Hepatocyte (in vitro differentiated cells): ENCODE results near the gene KRT35. TPM values are rescaled to one million over a fixed set of nuclear protein-coding genes. Genes with fewer than 3 reads are reported as not detected.

Experiments used
- DNase-seq: peaks from one replicate; pipeline ENCODE4 v3.0.0-alpha.2; 2016; ENCODE audit warnings: low spot score
- H2AFZ ChIP-seq: fragments of 200-600 bp; sonication (generic); 2 replicates; pipeline ENCODE4 v1.6.0; 2016; ENCODE audit warnings: antibody characterized with exemption, mild to moderate bottlenecking
- H3K27ac ChIP-seq: fragments of 200-600 bp; sonication (generic); 2 replicates; pipeline ENCODE4 v1.5.1; 2016; ENCODE audit warnings: mild to moderate bottlenecking
- H3K27me3 ChIP-seq: fragments of 200-600 bp; sonication (generic); 2 replicates; pipeline ENCODE4 v1.6.1; 2016
- H3K36me3 ChIP-seq: fragments of 200-600 bp; sonication (generic); replicated peaks from 2 replicates; pipeline ENCODE4 v1.5.1; 2016; ENCODE audit warnings: low read depth; ENCODE audit not compliant: insufficient read depth
- H3K4me1 ChIP-seq: fragments of 200-600 bp; sonication (generic); 2 replicates; pipeline ENCODE4 v1.5.1; 2016; ENCODE audit warnings: mild to moderate bottlenecking, moderate library complexity; ENCODE audit not compliant: insufficient read depth
- H3K4me2 ChIP-seq: fragments of 200-600 bp; sonication (generic); 2 replicates; pipeline ENCODE4 v1.6.0; 2016
- H3K4me3 ChIP-seq: fragments of 200-600 bp; sonication (generic); 2 replicates; pipeline ENCODE4 v1.5.1; 2016; ENCODE audit warnings: mild to moderate bottlenecking
- H3K79me2 ChIP-seq: fragments of 200-600 bp; sonication (generic); 2 replicates; pipeline ENCODE4 v1.6.0; 2017; ENCODE audit warnings: mild to moderate bottlenecking
- H3K9me2 ChIP-seq: fragments of 200-600 bp; sonication (generic); replicated peaks from 2 replicates; pipeline ENCODE4 v1.6.0; 2017; ENCODE audit warnings: mild to moderate bottlenecking; ENCODE audit not compliant: insufficient read depth
- H3K9me3 ChIP-seq: fragments of 200-600 bp; sonication (generic); 2 replicates; pipeline ENCODE4 v1.5.1; 2016; ENCODE audit warnings: low read depth, mild to moderate bottlenecking
- H4K20me1 ChIP-seq: fragments of 200-600 bp; sonication (generic); 2 replicates; pipeline ENCODE4 v1.6.0; 2016; ENCODE audit warnings: mild to moderate bottlenecking; ENCODE audit not compliant: insufficient read depth, poor library complexity, severe bottlenecking
- EZH2 ChIP-seq: fragments of 200-600 bp; sonication (generic); IDR thresholded peaks from 2 replicates; pipeline ENCODE4 v1.6.1; 2016; ENCODE audit warnings: antibody characterized with exemption, mild to moderate bottlenecking, borderline replicate concordance
- EZH2phosphoT487 ChIP-seq: fragments of 200-600 bp; sonication (generic); IDR thresholded peaks from one replicate; pipeline ENCODE4 v1.6.1; 2018; ENCODE audit warnings: antibody characterized with exemption, mild to moderate bottlenecking, low read depth, moderate library complexity; ENCODE audit not compliant: unreplicated experiment, severe bottlenecking
- WGBS: methylation state at CpG from one replicate; pipeline ENCODE4 v1.1.6; 2016; ENCODE audit warnings: low lambda C conversion rate; ENCODE audit errors: missing lambda C conversion rate; 5-methylcytosine and 5-hydroxymethylcytosine counted together
- polyA plus RNA-seq: library from polyadenylated mRNA; unstranded; fragments of >200 nt; fragmentation: Nextera tagmentation; extraction: Ambion mirVana; gene quantifications from 2 replicates; pipeline ENCODE4 v1.2.1, GENCODE V29; 2016
- total RNA-seq: library from RNA; depleted of rRNA; stranded (reverse); fragments of >200 nt; gene quantifications from 2 replicates; pipeline ENCODE4 v1.2.3, GENCODE V29; 2014
- TF ChIP-seq, protein P1 (sequence below): fragments of 200-600 bp; sonication (generic); IDR thresholded peaks from 2 replicates; pipeline ENCODE4 v1.5.1; 2016; ENCODE audit warnings: antibody characterized with exemption, mild to moderate bottlenecking; ENCODE audit not compliant: poor library complexity

KRT35 gene
- total and polyA plus RNA-seq, 2 experiments from 2014 or later, result not detected

DNA sequence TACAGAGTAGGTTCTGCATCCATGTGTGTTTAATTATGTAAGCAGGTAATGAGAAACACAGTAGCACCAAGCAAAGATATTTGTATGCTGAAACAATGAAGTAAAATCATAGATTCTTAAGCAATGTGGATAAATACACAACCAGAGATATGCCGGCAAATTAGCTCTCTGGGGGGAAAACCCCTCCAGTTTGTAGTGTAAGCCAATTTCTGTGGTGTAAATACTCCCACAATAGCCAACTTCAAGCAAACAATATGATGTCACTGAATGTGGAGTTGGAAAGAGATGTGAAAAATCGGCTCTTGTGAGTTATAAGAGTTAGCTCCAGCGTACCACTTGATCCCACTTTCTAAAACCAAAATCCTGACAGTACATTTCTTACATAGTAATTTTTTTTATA lies 36.3 kb downstream of the KRT35 start:
- TF ChIP-seq, protein P1, sequence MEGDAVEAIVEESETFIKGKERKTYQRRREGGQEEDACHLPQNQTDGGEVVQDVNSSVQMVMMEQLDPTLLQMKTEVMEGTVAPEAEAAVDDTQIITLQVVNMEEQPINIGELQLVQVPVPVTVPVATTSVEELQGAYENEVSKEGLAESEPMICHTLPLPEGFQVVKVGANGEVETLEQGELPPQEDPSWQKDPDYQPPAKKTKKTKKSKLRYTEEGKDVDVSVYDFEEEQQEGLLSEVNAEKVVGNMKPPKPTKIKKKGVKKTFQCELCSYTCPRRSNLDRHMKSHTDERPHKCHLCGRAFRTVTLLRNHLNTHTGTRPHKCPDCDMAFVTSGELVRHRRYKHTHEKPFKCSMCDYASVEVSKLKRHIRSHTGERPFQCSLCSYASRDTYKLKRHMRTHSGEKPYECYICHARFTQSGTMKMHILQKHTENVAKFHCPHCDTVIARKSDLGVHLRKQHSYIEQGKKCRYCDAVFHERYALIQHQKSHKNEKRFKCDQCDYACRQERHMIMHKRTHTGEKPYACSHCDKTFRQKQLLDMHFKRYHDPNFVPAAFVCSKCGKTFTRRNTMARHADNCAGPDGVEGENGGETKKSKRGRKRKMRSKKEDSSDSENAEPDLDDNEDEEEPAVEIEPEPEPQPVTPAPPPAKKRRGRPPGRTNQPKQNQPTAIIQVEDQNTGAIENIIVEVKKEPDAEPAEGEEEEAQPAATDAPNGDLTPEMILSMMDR, result no peak
- TF ChIP-seq EZH2 (no peak), EZH2phosphoT487 (no peak)
- no peak overlapping the region for H3K27ac ChIP-seq
- H4K20me1 ChIP-seq, result no peaks in the 10 kb centered on the region
- no peaks in the 10 kb centered on the region for H3K4me1 ChIP-seq
- no peaks in the 10 kb centered on the region for H3K9me3 ChIP-seq
- no peak overlapping the region for H3K4me2 ChIP-seq
- H3K9me2 ChIP-seq, result no peaks in the 10 kb centered on the region
- no peaks in the 10 kb centered on the region for H3K79me2 ChIP-seq
- no peaks in the 10 kb centered on the region for H3K27me3 ChIP-seq
- DNase-seq, result no peak
- H3K36me3 ChIP-seq, result no peaks in the 10 kb centered on the region
- H2AFZ ChIP-seq, result no peak overlapping the region
- 78% methylated on average over 3 of the region's 3 CpGs for WGBS
- H3K4me3 ChIP-seq, result no peak overlapping the region

DNA sequence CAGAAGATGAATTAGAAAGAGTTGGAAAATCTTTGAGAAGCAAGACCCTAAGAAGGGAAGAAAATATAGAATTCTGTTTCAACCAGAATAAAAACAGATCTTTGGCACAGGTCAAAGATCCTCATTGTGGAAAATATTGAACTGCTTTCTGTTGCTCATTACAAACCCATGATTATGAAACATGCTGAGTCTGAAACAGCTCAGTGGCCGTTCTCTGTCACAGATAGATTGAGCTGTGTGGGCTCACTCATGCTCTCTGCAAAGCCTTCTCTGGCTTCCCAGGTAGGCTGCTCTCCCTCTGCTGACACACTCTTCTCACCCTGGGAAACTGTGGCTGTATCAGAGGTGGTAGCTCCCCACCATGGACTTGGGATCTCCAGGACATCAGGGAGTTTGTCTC lies 36.8 kb downstream of the KRT35 start:
- no peak overlapping the region for H3K4me2 ChIP-seq
- H3K9me3 ChIP-seq, result no peaks in the 10 kb centered on the region
- H3K27me3 ChIP-seq, result no peaks in the 10 kb centered on the region
- no peaks in the 10 kb centered on the region for H4K20me1 ChIP-seq
- H2AFZ ChIP-seq, result no peak overlapping the region
- H3K4me3 ChIP-seq, result no peak overlapping the region
- DNase-seq, result no peak
- no peak for TF ChIP-seq EZH2
- TF ChIP-seq, protein P1, result no peak
- no peak for TF ChIP-seq EZH2phosphoT487
- WGBS, result 61% methylated on average over 1 of the region's 1 CpG
- no peaks in the 10 kb centered on the region for H3K4me1 ChIP-seq
- no peak overlapping the region for H3K27ac ChIP-seq
- H3K36me3 ChIP-seq, result no peaks in the 10 kb centered on the region
- H3K79me2 ChIP-seq, result no peaks in the 10 kb centered on the region
- H3K9me2 ChIP-seq, result no peaks in the 10 kb centered on the region

DNA sequence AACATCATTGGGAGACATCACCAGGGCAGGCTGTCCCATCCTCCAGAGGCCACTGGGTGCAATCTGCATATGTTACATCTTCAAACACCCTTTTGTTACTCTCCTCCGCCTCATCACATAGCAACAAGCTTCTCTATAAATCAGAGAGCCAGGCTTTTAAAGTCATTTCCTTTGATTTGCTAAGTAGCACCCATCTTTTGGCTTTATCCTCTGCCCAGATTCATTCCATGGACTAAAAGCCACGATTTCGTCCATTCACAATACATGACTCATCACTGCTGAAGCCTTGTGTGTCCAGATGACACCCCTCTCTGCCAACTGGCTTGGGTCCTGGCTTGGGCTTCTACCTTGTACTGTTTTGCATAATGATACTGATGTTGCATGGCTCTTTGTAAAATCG lies 38.2 kb downstream of the KRT35 start:
- Histone ChIP-seq H3K27me3 (no peaks in the 10 kb centered on the region), H3K4me2 (no peak overlapping the region), H3K79me2 (no peaks in the 10 kb centered on the region), H3K9me2 (no peaks in the 10 kb centered on the region), H3K4me1 (no peaks in the 10 kb centered on the region), H3K36me3 (no peaks in the 10 kb centered on the region), H3K9me3 (no peaks in the 10 kb centered on the region), H3K4me3 (no peak overlapping the region), H2AFZ (no peak overlapping the region), H3K27ac (no peak overlapping the region), H4K20me1 (no peaks in the 10 kb centered on the region)
- DNase-seq, result no peak
- no peak for TF ChIP-seq EZH2
- TF ChIP-seq, protein P1, result no peak
- no peak for TF ChIP-seq EZH2phosphoT487
- 78% methylated on average over 4 of the region's 4 CpGs for WGBS

DNA sequence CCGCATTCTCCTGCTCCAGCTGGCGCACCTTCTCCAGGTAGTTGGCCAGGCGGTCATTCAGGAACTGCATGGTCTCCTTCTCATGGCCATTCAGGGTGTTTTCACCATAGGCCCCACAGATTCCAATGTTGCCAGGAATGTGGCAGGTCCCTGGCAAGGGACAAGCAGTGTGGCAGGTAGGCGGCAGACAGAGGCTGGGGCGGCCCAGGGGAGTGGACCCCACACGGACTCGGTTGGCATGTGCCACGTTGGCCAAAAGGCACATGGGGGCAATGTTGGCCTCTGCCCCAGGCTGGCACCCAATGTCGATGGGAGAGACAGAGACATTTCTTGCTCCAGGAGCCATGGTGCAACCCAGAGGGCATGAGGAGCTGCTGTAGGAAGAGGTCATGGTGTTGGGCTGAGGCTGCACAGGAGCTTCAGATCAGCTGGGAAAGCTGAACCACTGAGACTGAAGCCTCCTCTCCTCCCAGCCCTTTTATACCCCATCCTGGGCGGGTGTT lies 40.4 kb downstream of the KRT35 start, which contains the start of gene KRT38:
Gene KRT38 (minus strand): TSS at position 453 of the 503 bp plus-strand sequence. CDS start 62 bp downstream, at position 391.
- no peak for DNase-seq
- WGBS, result 95% methylated on average over 10 of the region's 10 CpGs

More for the DNA sequence above, 40.4 kb downstream of the KRT35 start, which contains the start of gene KRT38:
- Histone ChIP-seq H3K4me2 (no peak within 1 kb of the TSS), H3K9me2 (no peaks in the 10 kb centered on the region), H2AFZ (no peak within 1 kb of the TSS), H3K79me2 (no peaks in the 10 kb centered on the region), H3K9me3 (no peaks in the 10 kb centered on the region), H3K4me3 (no peak within 1 kb of the TSS), H3K4me1 (no peaks in the 10 kb centered on the region), H4K20me1 (no peaks in the 10 kb centered on the region), H3K36me3 (no peaks in the 10 kb centered on the region), H3K27me3 (no peaks in the 10 kb centered on the region), H3K27ac (no peak within 1 kb of the TSS)
- TF ChIP-seq EZH2phosphoT487, result no peak
- TF ChIP-seq, protein P1, result no peak
- no peak for TF ChIP-seq EZH2
